ENCODE measurements around the gene DPF3.

- no peak for TF ChIP-seq POLR2A (IDR thresholded peaks at IDR 0.05)
- TF ChIP-seq CTCF (IDR thresholded peaks at IDR 0.05 in 4 of 5, conservative IDR thresholded peaks at IDR 0.05 in 1 of 5), result no peak
Measured at GRCh38 chr14:72751276-72752033, 142.4 kb downstream of the DPF3 start.

All from gastrocnemius medialis (tissue), 4 donors.